ENCODE data around the gene MMP21. TPM values are rescaled to one million over a fixed set of nuclear protein-coding genes. Genes with fewer than 3 reads are reported as not detected.

Gene MMP21
- total and polyA plus RNA-seq, 2 of the 13 experiments (the other 11 are each of a cell fraction or from before 2014, with no cell fraction given), result not detected

- no peak for TF ChIP-seq PAWR (CRISPR knock-in tag; IDR thresholded peaks at IDR 0.05; ENCODE audit: borderline replicate concordance)
- TF ChIP-seq, protein P1, sequence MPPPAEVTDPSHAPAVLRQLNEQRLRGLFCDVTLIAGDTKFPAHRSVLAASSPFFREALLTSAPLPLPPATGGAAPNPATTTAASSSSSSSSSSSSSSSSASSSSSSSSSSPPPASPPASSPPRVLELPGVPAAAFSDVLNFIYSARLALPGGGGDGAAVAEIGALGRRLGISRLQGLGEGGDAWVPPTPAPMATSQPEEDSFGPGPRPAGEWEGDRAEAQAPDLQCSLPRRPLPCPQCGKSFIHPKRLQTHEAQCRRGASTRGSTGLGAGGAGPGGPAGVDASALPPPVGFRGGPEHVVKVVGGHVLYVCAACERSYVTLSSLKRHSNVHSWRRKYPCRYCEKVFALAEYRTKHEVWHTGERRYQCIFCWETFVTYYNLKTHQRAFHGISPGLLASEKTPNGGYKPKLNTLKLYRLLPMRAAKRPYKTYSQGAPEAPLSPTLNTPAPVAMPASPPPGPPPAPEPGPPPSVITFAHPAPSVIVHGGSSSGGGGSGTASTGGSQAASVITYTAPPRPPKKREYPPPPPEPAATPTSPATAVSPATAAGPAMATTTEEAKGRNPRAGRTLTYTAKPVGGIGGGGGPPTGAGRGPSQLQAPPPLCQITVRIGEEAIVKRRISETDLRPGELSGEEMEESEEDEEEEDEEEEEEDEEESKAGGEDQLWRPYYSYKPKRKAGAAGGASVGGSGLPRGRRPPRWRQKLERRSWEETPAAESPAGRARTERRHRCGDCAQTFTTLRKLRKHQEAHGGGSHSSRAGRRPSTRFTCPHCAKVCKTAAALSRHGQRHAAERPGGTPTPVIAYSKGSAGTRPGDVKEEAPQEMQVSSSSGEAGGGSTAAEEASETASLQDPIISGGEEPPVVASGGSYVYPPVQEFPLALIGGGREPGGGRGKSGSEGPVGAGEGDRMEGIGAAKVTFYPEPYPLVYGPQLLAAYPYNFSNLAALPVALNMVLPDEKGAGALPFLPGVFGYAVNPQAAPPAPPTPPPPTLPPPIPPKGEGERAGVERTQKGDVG (CRISPR knock-in tag; IDR thresholded peaks at IDR 0.05; ENCODE audit: borderline replicate concordance), result peak; percentile 85
- TF ChIP-seq, protein P2, sequence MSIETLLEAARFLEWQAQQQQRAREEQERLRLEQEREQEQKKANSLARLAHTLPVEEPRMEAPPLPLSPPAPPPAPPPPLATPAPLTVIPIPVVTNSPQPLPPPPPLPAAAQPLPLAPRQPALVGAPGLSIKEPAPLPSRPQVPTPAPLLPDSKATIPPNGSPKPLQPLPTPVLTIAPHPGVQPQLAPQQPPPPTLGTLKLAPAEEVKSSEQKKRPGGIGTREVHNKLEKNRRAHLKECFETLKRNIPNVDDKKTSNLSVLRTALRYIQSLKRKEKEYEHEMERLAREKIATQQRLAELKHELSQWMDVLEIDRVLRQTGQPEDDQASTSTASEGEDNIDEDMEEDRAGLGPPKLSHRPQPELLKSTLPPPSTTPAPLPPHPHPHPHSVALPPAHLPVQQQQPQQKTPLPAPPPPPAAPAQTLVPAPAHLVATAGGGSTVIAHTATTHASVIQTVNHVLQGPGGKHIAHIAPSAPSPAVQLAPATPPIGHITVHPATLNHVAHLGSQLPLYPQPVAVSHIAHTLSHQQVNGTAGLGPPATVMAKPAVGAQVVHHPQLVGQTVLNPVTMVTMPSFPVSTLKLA (IDR thresholded peaks at IDR 0.05), result no peak
- TF ChIP-seq NFYC (CRISPR knock-in tag; IDR thresholded peaks at IDR 0.05), result no peak
- TF ChIP-seq, protein P3, sequence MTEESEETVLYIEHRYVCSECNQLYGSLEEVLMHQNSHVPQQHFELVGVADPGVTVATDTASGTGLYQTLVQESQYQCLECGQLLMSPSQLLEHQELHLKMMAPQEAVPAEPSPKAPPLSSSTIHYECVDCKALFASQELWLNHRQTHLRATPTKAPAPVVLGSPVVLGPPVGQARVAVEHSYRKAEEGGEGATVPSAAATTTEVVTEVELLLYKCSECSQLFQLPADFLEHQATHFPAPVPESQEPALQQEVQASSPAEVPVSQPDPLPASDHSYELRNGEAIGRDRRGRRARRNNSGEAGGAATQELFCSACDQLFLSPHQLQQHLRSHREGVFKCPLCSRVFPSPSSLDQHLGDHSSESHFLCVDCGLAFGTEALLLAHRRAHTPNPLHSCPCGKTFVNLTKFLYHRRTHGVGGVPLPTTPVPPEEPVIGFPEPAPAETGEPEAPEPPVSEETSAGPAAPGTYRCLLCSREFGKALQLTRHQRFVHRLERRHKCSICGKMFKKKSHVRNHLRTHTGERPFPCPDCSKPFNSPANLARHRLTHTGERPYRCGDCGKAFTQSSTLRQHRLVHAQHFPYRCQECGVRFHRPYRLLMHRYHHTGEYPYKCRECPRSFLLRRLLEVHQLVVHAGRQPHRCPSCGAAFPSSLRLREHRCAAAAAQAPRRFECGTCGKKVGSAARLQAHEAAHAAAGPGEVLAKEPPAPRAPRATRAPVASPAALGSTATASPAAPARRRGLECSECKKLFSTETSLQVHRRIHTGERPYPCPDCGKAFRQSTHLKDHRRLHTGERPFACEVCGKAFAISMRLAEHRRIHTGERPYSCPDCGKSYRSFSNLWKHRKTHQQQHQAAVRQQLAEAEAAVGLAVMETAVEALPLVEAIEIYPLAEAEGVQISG (CRISPR knock-in tag; IDR thresholded peaks at IDR 0.05), result peak; percentile 81
- TF ChIP-seq ZZZ3 (CRISPR knock-in tag; IDR thresholded peaks at IDR 0.05; ENCODE audit: borderline replicate concordance), result no peak
- TF ChIP-seq AGO1 (IDR thresholded peaks at IDR 0.05; ENCODE audit: low read depth, low read length, poor library complexity, severe bottlenecking), result no peak
- TF ChIP-seq ZNF737 (CRISPR knock-in tag; IDR thresholded peaks at IDR 0.05; ENCODE audit: borderline replicate concordance), result peak; percentile 23; the same call in 1 of the 2 replicates
- no peak for TF ChIP-seq ZNF484 (CRISPR knock-in tag; IDR thresholded peaks at IDR 0.05; ENCODE audit: borderline replicate concordance, low read depth)
- TF ChIP-seq THAP11 (CRISPR knock-in tag; IDR thresholded peaks at IDR 0.05), result peak; percentile 84
- no peak for TF ChIP-seq ZNF329 (CRISPR knock-in tag; IDR thresholded peaks at IDR 0.05; ENCODE audit: low read depth)
- no peak for TF ChIP-seq ZNF776 (CRISPR knock-in tag; IDR thresholded peaks at IDR 0.05)
- no peak for TF ChIP-seq ETS1 (CRISPR knock-in tag; IDR thresholded peaks at IDR 0.05)
- TF ChIP-seq EEA1 (CRISPR knock-in tag; IDR thresholded peaks at IDR 0.05; ENCODE audit: borderline replicate concordance), result no peak
- TF ChIP-seq, protein P4, sequence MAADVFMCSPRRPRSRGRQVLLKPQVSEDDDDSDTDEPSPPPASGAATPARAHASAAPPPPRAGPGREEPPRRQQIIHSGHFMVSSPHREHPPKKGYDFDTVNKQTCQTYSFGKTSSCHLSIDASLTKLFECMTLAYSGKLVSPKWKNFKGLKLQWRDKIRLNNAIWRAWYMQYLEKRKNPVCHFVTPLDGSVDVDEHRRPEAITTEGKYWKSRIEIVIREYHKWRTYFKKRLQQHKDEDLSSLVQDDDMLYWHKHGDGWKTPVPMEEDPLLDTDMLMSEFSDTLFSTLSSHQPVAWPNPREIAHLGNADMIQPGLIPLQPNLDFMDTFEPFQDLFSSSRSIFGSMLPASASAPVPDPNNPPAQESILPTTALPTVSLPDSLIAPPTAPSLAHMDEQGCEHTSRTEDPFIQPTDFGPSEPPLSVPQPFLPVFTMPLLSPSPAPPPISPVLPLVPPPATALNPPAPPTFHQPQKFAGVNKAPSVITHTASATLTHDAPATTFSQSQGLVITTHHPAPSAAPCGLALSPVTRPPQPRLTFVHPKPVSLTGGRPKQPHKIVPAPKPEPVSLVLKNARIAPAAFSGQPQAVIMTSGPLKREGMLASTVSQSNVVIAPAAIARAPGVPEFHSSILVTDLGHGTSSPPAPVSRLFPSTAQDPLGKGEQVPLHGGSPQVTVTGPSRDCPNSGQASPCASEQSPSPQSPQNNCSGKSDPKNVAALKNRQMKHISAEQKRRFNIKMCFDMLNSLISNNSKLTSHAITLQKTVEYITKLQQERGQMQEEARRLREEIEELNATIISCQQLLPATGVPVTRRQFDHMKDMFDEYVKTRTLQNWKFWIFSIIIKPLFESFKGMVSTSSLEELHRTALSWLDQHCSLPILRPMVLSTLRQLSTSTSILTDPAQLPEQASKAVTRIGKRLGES (CRISPR knock-in tag; IDR thresholded peaks at IDR 0.05; ENCODE audit: borderline replicate concordance), result no peak
Measured at GRCh38 chr10:125792342-125793300, 17.0 kb upstream of the MMP21 start (continued).
